Measurements from ENCODE around the gene LAMA3.

Gene LAMA3

DNA sequence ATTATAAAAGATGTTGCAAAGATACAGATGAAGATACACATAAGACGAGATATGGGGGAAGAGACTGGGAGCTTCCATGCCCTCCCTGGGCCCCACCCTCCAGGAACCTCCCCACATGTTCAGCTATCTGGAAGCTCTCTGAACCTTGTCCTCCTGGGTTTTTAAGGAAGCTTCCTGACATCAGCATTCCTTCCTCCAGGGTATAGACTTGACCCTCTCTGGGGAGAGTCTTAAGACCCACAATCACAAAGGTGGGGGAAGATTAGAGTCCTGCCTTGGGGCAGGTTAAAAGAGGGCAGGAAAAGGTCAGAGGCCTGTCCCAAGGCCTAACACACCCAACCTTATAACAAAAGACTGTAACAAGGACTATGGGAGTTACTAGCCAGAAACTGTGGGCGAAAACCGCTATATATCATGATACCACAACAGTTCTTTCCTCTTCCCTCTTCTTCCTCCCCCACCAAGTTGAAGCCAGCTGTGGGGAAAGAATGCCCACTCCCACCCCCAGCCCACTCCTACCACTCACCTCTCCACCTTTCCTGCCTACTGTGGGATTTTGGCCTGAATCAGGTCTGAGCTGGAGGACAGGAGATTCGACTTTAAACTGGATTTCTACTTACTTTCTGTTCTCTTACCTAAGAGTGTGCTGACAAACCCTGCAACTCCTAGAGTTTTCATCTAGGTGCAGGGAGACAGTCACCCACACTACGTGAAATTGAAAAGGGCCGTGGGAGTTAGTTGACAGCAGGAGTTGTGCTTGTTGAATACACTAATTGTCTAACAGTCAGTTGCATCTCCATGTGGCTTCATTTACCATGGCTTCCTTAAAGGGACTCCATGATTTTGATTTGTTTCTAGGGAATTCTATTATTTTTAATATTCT is 105.0 kb downstream of the LAMA3 start:
- DNase-seq = no peak

- DNase-seq = no peak
These were observed 109.0 kb downstream of the LAMA3 start for GRCh38 chr18:23798249-23798648.

DNA sequence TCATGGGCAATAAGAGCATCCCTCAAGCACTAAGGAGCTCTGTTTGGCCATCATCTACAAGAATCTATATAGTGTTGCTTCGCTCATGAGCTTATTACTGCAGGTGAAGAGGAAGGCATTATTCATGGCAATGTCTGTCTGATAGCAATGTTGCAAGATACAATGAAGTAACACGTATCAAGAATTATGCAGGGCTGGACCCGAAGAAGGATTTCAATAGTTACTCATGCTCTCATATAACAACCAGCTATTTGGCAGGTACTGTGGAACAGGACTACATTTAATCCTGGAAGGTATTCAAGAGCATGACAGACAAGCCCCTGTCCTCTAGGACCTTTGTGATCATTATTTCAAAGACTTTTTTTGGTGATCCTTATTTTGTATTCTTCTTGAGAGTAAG is 109.6 kb downstream of the LAMA3 start:
- DNase-seq = no peak

GRCh38 chr18:23799540-23799939 is 110.3 kb downstream of the LAMA3 start:
- DNase-seq = no peak

DNA sequence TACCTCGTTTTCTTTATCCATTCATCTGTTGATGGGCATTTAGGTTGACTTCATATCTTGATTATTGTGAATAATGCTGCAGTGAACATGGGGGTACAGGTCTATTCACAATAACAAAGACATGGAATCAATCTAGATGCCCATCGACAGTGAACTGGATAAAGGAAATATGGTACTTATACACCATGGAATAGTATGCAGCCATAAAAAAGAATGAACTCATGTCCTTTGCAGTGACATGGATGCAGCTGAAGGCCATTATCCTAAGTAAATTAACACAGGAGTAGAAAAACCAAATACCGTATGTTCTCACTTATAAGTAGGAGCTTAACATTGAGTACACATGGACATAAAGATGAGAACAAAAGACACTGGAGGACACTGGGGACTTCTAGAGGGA is 111.6 kb downstream of the LAMA3 start:
- no peak for DNase-seq

DNA sequence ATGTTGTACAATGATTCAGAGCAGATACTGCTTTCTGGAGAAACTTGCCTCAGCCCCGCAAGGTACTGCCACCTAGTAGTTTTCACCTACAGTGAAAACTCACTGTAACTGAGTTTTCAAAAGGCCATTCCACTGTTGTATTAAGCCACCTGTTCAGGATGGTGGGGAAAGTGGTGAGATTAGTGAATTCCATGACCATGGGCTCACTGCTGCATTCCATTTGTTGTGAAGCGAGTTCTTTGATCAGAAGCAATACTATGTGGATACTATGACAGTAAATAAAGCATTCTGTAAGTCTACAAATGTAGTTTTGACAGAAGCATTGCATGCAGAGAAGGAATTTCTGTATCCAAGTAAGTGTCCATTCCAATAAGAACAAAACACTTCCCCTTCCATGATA is 113.6 kb downstream of the LAMA3 start:
- DNase-seq = no peak

DNA sequence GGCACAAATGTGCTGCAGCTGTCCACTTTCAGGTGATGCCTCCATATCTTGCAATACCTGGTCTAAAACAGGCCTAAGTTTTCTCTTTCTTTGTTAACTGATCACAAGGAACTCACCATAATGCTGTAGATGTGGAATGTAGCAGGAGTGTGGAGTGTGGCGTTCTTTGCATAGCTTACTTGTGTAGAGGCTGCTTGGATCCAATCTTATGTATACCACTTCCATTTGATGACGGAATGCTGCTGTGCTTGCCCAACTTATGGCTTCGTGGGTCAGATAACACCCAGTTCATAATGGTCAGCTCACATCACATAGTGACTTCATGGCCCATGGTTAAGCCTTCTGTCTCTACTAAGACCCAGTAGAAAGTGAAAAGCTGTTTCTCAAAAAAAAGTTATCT is 114.5 kb downstream of the LAMA3 start:
- DNase-seq = no peak

- DNase-seq = no peak
These were observed 116.6 kb downstream of the LAMA3 start for GRCh38 chr18:23805898-23806297.

DNA sequence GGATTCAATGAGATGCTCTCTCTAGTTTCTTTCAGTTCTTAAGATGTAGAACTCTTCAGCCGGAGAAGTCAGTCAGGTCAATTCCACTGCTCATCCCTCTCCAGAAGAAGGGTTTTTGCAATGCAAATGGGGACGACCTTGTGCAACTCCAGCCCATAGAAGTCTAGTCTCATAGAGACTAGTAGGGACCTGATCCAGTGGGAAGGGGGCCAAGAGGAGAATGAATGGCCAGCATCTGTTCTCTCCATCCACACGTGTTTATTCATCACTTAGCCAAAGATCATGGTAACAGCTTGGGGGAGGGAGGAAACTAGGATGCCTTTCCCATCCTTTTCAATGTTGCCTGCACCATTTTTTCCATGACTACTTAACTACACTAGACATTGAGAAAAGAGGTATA is 120.2 kb downstream of the LAMA3 start:
- no peak for DNase-seq

- no peak for DNase-seq
These were observed 121.1 kb downstream of the LAMA3 start for GRCh38 chr18:23810396-23810795.

DNA sequence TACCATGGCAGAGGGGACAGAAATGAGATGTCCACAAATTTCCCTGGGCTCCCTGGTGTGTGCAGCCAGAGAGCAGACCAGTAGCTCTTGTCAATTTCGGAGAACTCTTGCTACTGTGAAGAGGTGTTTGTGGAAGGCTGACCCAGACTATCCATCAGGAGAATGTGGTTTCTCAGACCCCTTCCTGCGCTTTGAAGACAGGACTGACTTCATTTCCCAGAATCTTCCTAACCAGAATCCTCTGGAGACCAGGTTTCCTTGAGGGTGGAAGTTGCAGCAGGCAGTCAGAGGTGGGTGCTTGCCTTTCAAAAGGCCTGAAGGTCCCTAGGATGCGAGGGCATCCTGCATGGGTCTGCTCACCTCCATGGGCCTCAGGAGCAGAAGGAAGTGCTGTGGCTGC is 121.9 kb downstream of the LAMA3 start:
- DNase-seq = no peak

DNA sequence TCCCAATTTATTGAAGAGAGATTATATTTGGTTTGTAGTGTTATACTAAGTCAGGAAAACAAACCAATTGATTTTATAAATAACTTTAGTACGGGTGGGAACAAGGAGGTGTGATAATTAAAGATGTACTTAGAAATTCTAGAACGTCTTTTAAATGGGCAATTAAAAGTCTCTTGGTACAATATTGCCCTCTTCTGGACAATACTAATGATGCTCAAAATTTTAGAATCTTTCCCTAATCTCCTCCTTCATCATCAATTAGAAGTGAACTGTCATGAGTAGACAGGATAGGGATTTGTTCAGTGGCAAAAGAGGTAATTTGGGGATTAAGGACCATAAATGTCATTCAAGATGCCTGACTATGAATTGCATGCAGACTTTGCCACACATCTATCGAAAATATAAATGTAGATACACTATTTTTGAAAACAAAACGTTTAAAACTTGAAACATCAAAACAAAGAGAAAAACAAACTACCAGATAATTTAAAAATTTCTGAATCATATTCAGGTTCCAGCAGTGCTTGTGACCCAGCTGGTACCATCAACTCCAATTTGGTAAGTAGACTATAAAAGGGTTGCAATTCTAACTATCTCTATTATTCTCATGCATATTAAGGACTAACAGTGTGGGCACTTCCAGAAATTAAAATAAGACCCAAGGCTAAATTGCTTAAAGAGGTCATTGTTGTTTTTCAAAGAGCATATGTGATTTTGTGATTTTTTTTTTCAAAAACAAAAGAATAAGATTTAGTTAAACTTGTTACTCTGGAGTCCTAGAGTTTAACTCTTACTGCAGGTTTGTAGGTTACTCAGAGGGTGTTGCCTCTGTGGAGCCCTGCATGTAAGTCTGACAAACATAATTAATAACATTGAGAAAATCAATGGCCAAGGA is 123.5 kb downstream of the LAMA3 start:
- no peak for DNase-seq

DNA sequence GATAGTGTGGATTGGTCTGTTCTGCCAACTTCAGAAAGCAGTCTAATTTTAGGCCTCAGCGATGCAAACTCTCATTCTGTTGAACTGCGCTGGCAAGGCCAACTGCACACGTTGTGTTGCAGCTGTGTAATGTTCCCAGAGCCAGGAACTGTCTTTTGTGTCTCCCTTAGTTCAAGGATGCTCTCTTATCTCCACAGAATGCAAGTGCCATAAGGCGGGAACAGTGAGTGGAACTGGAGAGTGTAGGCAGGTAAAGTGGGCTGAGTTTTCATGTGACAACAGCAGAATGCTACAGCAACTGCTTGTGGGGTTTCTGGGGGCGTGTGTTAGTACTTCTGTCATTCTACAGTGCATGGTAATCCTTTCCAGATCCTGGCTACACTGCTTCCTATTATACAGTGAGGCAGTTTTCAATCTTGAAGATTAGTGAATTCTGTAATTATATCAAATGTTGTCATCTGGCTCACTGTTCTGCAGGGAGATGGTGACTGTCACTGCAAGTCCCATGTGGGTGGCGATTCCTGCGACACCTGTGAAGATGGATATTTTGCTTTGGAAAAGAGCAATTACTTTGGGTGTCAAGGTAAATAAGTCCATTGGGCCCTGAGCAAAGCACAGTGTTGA is 125.8 kb downstream of the LAMA3 start:
- DNase-seq = no peak

- no peak for DNase-seq
These were observed 126.8 kb downstream of the LAMA3 start for GRCh38 chr18:23816021-23816420.

DNA sequence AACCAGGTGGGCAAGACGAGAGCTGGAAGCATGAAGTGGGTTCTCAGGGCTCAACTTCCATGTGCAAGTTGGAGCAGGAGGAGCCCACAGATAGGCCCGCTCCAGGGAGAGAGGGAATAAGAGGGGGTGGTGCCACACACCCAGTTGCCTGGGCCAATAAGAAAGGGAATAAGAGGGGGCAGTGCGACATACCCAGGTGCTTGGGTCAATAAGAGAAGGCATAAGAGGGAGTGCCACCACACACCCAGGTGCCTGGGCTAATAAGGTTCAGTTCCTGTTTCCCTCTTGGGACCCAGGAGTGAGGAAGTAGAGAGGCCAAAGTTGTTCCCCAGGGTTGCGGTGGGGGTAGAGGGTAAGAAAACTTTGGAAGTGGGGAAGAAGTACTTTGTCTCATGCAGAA is 127.5 kb downstream of the LAMA3 start:
- DNase-seq = no peak

DNA sequence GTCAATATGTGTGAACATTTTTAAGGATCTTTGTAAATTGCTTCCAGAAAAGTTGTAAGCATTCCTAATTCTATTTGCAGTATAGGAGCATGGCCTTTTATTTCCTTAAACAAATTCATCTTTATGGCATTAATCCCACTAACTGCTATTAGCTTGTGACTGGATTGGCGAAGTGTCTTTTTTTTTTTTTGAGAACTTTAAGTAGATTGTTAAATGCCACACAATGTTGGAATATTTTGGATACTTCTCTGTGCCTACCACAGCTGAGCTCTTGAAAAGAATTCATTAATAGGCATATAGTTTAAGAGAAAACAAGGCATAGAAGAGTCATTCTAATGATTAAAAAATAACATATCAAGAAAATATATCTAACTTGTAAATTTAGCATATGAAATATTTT is 129.7 kb downstream of the LAMA3 start:
- DNase-seq = no peak

DNA sequence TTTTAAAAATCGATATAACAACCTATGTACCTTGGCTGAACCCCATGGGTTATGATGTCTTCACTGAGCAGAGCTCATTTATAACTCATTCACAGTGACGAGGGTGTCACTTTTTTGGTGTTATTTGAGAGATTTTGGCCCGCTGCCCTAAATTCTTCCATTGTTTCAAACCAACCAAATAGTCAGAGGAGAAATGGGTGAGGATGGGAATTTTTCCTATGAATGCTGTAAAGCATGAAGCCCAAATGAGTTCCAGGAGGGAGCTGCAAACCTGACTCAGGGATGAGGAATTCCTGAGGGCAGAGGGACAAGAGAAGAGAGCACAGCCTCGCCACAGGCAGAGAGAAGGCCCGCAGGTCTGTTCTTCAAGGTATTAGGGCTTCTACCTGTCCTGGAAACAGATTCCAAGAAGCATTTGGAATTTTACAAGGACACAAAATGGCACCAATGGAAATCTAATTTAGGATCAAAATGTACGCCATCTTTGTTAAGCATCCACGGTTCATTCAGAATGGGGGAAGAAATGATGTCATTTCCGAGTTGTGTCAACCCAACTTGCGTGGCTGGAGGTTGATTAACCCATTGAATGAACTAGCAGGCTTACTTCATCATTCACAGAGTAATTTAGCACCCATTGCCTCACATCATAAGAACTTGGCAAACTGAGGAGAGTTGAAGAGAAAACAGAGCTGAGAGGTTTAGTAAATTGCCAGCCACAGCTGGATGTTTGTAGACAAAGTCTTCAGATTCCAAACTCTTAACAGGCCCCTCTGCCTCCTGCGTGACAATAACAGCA is 133.5 kb downstream of the LAMA3 start:
- no peak for DNase-seq

- no peak for DNase-seq
These were observed 135.0 kb downstream of the LAMA3 start for GRCh38 chr18:23824240-23824639.

- DNase-seq = no peak
These were observed 135.4 kb downstream of the LAMA3 start for GRCh38 chr18:23824669-23825068.

DNA sequence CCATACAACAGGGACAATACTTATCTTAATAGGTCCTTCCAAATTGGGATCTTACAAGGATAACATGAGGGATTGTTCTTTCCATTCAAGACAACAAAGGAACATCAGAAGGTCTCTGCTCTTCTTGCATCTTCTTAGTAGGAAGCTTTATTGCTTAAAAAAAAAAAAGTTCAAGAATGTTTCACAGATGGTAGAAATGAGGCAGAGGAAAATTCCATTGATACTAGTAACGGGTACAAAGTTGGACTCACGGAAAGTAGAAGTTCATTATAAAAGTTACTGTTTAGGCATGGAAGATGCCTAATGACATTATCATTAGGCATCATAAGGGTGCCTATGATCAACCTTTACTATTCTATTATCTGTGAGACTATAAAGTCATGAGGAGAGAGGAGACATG is 136.2 kb downstream of the LAMA3 start:
- DNase-seq = no peak

DNA sequence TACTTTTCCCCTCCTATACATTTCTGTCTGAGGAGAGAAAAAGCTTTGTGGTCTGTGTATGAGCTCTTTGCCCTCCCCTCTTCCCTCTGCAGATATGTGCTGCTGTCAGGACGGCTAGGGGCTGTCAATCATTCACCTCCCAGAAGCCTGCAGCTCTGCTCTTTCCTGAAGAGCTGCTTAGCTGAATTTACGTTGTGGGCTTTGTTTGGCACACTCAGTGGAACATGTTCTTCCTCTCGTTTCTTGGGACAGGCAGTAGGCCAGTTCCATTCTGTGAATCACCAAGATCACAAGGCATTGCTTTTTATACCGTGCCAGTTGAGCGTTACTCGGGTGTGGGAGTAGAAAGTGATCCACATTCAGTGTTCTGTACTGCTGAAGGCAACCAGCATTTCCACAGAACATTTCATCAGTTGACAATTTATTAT is 136.7 kb downstream of the LAMA3 start:
- DNase-seq = no peak

DNA sequence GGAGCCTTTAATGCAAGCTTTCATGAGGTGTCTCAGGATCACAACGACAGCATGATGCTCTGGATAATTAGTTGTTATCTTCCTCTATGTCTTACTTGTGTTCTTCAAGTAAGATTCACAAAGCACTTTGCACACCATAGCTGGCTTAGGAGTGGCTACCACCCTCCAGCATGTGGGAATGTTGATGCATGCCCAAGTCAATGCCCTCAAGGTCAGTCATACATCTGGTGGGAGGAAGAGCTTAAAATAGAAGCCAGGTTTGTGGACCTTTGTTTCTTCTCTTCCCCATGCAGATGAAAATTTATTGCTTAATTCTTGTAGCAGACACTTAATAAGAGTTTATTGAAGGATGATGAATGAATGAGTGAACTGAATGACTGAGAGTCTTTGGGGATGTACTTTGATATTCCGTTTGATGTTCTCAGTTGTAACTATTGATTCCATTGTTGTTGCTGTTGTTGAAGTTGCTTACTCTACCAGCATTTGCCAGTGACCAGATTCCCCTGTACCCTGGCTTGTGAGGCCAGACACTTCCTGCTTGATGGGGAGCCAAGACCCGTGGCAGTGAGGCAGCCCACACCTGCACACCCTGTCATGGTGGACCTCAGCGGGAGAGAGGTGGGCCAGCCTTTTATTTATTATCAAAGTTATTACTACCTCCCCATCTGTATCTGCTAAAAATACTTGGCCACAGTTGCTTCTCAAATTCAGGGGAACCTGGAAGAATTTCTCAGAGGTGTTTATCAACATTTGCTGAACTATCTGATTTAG is 137.8 kb downstream of the LAMA3 start:
- DNase-seq = no peak
